HG02852 (cell line): ENCODE data around the gene C7orf33.

ENCODE experiments used
- ATAC-seq: cut with Tn5 transposase; IDR thresholded peaks from one replicate; pipeline ENCODE4 v1.9.1; 2021; ENCODE audit warnings: mild to moderate bottlenecking, moderate library complexity; ENCODE audit not compliant: unreplicated experiment

Gene C7orf33

GRCh38 chr7:148624735-148625134 is 34.2 kb downstream of the C7orf33 start:
- no peak for ATAC-seq

- no peak for ATAC-seq
These were observed 34.8 kb downstream of the C7orf33 start for GRCh38 chr7:148625342-148625741.

- no peak for ATAC-seq
These were observed 36.3 kb downstream of the C7orf33 start for GRCh38 chr7:148626828-148627227.

- ATAC-seq: no peak
These were observed 37.4 kb downstream of the C7orf33 start for GRCh38 chr7:148628011-148628410.

GRCh38 chr7:148630078-148630477 is 39.5 kb downstream of the C7orf33 start:
- no peak for ATAC-seq

- ATAC-seq: no peak
These were observed 43.2 kb downstream of the C7orf33 start for GRCh38 chr7:148633761-148634160.

GRCh38 chr7:148637094-148637493 is 46.5 kb downstream of the C7orf33 start:
- no peak for ATAC-seq

GRCh38 chr7:148645898-148646297 is 55.3 kb downstream of the C7orf33 start:
- ATAC-seq: no peak

- ATAC-seq: no peak
These were observed 59.8 kb downstream of the C7orf33 start for GRCh38 chr7:148650232-148650858.

- no peak for ATAC-seq
These were observed 62.2 kb downstream of the C7orf33 start for GRCh38 chr7:148652773-148653172.

- no peak for ATAC-seq
These were observed 67.4 kb downstream of the C7orf33 start for GRCh38 chr7:148657929-148658328.

GRCh38 chr7:148661471-148661870 is 70.9 kb downstream of the C7orf33 start:
- ATAC-seq: no peak

GRCh38 chr7:148662646-148663045 is 72.1 kb downstream of the C7orf33 start:
- ATAC-seq: no peak

GRCh38 chr7:148664324-148664723 is 73.8 kb downstream of the C7orf33 start:
- ATAC-seq: no peak

GRCh38 chr7:148665221-148665620 is 74.7 kb downstream of the C7orf33 start:
- no peak for ATAC-seq
